Measurements from ENCODE around the gene NBEA.

The NBEA gene

GRCh38 chr13:35720290-35720689 lies 778.2 kb downstream of the NBEA start:
- no peak for DNase-seq

- no peak for DNase-seq
Measured at GRCh38 chr13:35720690-35721554, 778.9 kb downstream of the NBEA start.
